ENCODE results near the gene RASA2.
"Not testable (repeated sequence)": the region's sequence is repeated elsewhere in the genome, so short reads cannot be mapped to it uniquely, and the experiment has no call there.

RASA2 gene

GRCh38 chr3:141575879-141576743 is 89.3 kb downstream of the RASA2 start:
- DNase-seq (ENCODE audit: low read depth in 2 of 3, low spot score in 1 of 3), result no peak

GRCh38 chr3:141576744-141577052 is 89.9 kb downstream of the RASA2 start:
- DNase-seq (ENCODE audit: low read depth in 2 of 3, low spot score in 1 of 3), result no peak

GRCh38 chr3:141578202-141578973 is 91.6 kb downstream of the RASA2 start:
- DNase-seq (ENCODE audit: low read depth in 2 of 3, low spot score in 1 of 3), result no peak

- no peak for DNase-seq (ENCODE audit: low read depth in 2 of 3, low spot score in 1 of 3)
These were observed 107.5 kb downstream of the RASA2 start for GRCh38 chr3:141594357-141594756.

- DNase-seq (ENCODE audit: low read depth in 2 of 3, low spot score in 1 of 3), result no peak
These were observed 111.1 kb downstream of the RASA2 start for GRCh38 chr3:141597931-141598330.

- DNase-seq (ENCODE audit: low read depth in 2 of 3, low spot score in 1 of 3), result no peak
These were observed 113.5 kb downstream of the RASA2 start for GRCh38 chr3:141600331-141600730.

GRCh38 chr3:141602706-141603105 is 115.9 kb downstream of the RASA2 start:
- DNase-seq (ENCODE audit: low read depth in 2 of 3, low spot score in 1 of 3), result no peak

- no peak for DNase-seq (ENCODE audit: low read depth in 2 of 3, low spot score in 1 of 3)
These were observed 116.7 kb downstream of the RASA2 start for GRCh38 chr3:141603473-141604035.

GRCh38 chr3:141605883-141606282 is 119.1 kb downstream of the RASA2 start:
- DNase-seq (ENCODE audit: low read depth in 2 of 3, low spot score in 1 of 3), result no peak

GRCh38 chr3:141608438-141608837 is 121.6 kb downstream of the RASA2 start:
- DNase-seq (ENCODE audit: low read depth in 2 of 3, low spot score in 1 of 3), result no peak

GRCh38 chr3:141610939-141611338 is 124.1 kb downstream of the RASA2 start:
- no peak for DNase-seq (ENCODE audit: low read depth in 2 of 3, low spot score in 1 of 3)

- no peak for DNase-seq (ENCODE audit: low read depth in 2 of 3, low spot score in 1 of 3)
These were observed 131.5 kb downstream of the RASA2 start for GRCh38 chr3:141618103-141618910.

GRCh38 chr3:141618938-141619337 is 132.1 kb downstream of the RASA2 start:
- DNase-seq (ENCODE audit: low read depth in 2 of 3, low spot score in 1 of 3), result no peak

GRCh38 chr3:141619450-141619849 is 132.6 kb downstream of the RASA2 start:
- DNase-seq (ENCODE audit: low read depth in 2 of 3, low spot score in 1 of 3), result no peak

- DNase-seq (ENCODE audit: low read depth in 2 of 3, low spot score in 1 of 3), result no peak
These were observed 136.9 kb downstream of the RASA2 start for GRCh38 chr3:141623691-141624090.

- no peak for DNase-seq (ENCODE audit: low read depth in 2 of 3, low spot score in 1 of 3)
These were observed 138.7 kb downstream of the RASA2 start for GRCh38 chr3:141625506-141625905.

GRCh38 chr3:141628334-141628733 is 141.5 kb downstream of the RASA2 start:
- DNase-seq (ENCODE audit: low read depth in 2 of 3, low spot score in 1 of 3), result not testable (repeated sequence)

GRCh38 chr3:141628868-141629441 is 142.1 kb downstream of the RASA2 start:
- not testable (repeated sequence) for DNase-seq (ENCODE audit: low read depth in 2 of 3, low spot score in 1 of 3)

- no peak for DNase-seq (ENCODE audit: low read depth in 2 of 3, low spot score in 1 of 3)
These were observed 143.1 kb downstream of the RASA2 start for GRCh38 chr3:141629976-141630375.

GRCh38 chr3:141632779-141633374 is 146.1 kb downstream of the RASA2 start:
- DNase-seq (ENCODE audit: low read depth in 2 of 3, low spot score in 1 of 3), result no peak

GRCh38 chr3:141642215-141642614 is 155.4 kb downstream of the RASA2 start:
- DNase-seq (ENCODE audit: low read depth in 2 of 3, low spot score in 1 of 3), result no peak
